ENCODE results near the gene HTR5A. TPM values are rescaled to one million over a fixed set of nuclear protein-coding genes. Genes with fewer than 3 reads are reported as not detected.
"Not testable (repeated sequence)": the region's sequence is repeated elsewhere in the genome, so short reads cannot be mapped to it uniquely, and the experiment has no call there.

Gene HTR5A
- not detected in 2 replicates for total RNA-seq

DNA sequence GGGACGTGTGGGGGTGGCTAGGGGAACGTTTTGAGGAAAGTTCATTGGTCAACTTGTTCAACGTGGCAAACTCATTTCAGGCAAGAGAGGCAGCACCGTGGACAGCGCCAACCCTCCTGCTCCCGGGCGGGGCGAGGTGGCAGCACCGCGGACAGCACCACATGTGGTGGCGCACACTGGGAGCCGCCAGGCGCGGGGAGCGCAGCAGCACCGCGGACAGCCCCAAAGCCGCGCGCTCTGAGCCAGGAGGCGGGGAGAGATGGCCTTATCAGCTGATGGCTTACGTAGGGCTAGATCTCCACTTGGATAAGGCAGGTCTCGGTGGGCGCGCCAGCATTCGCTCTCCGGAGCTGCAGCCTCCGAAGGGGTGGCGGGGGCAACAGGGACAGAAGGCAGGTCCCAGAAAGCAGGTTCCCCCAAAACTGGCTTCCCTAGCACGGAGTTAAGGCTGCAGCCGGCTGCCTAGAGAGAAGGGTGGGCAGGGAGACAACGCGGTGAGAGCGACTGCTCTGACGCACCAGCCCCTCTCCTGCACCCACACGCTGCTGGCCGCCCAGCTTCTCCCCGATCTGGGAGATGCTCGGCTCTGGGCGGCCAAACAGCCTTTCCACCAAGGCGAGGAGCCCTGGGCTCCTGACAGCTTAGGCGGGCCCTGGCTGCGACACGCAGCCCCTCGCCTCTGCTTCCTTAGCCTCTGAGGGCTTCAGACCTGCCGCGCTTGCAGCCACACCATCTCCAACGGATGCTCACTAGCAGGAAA lies at the start of gene HTR5A:
Gene HTR5A, plus strand, starts transcription at position 333 of the 760 bp plus-strand sequence. CDS start 576 bp downstream, outside the sequence.
- no peaks in the 10 kb centered on the region for H3K4me1 Mint-ChIP-seq (ENCODE audit: low read depth)
- H3K9me3 Mint-ChIP-seq: no peaks in the 10 kb centered on the region
- H3K27me3 Mint-ChIP-seq (ENCODE audit: insufficient read depth): peaks cover 14% of the 10 kb centered on the region
- H3K4me3 Mint-ChIP-seq: no peak within 1 kb of the TSS
- intact Hi-C loops (cut with micrococcal nuclease): loop anchor here (1.0 to 2.0 kb wide), 5 partner anchors 67 to 275 kb away; partner anchors contain the start of gene PAXIP1
- H3K27ac Mint-ChIP-seq: no peak within 1 kb of the TSS
- DNase-seq (ENCODE audit: low spot score): peak; percentile 75
- no peaks in the 10 kb centered on the region for H3K36me3 Mint-ChIP-seq (ENCODE audit: low read depth)

DNA sequence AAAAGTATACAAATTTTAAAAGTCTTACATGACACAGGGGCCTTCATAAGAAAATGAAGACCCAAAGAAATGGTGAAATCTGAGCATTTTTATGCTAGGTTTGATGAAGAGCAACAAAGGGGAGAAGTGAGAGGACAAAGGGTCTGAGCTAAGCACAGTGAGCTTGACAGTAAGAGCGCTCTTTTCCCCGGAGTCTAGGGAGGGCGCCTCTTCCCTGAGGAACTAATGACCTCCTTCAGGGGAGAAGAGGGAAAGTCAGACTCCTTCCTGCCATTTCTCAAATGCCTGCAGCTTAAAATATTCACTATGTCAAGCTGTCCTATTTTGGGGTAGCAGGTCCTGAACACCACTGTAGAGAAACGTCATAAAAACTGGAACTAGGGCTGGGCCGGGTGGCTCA lies 49.1 kb upstream of the HTR5A start:
- intact Hi-C loops (cut with micrococcal nuclease): no loop called here
- H3K27ac Mint-ChIP-seq: no peak overlapping the region

DNA sequence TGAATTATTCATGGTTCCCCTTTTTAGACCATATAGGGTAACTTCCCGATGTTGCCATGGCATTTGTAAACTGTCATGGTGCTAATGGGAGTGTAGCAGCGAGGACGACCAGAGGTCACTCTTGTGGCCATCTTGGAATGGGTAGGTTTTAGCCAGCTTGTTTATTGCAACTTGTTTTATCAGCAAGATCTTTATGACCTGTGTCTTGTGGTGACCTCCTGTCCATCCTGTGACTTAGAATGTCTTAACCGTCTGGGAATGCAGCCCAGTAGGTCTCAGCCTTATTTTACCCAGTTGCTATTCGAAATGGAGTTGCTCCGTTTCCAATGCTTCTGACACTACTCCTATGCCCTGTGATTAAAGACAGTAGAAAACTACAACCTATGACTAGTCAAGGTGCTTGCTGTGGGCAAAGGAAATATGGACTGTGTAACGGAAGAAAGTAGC lies 48.4 kb upstream of the HTR5A start:
- intact Hi-C loops (cut with micrococcal nuclease): no loop called here

More for the DNA sequence above, 49.1 kb upstream of the HTR5A start:
- no peak for DNase-seq (ENCODE audit: low spot score)
- Mint-ChIP-seq H3K4me1 (ENCODE audit: low read depth) (no peaks in the 10 kb centered on the region), H3K4me3 (no peak overlapping the region), H3K36me3 (ENCODE audit: low read depth) (no peaks in the 10 kb centered on the region), H3K27me3 (ENCODE audit: insufficient read depth) (peaks cover 10% of the 10 kb centered on the region), H3K9me3 (no peaks in the 10 kb centered on the region)

DNA sequence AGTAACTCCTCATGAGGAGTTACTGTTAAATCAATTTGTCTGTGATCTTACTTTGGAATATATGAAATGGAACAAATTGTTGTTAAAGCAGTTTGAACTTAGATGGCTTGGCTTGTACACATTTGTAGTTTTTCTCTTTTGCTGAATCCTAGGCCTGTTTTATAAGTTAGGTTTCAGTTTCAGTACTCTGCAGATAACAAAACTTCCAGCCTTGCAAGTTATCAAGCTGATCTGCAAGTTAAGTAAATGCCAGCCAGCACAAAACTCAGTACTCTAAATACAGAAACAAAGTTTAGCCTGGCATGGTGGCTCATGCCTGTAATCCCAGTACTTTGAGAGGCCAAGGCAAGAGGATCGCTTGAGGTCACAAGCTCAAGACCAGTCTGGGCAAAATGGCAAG lies 42.2 kb upstream of the HTR5A start:
- peaks cover 8% of the 10 kb centered on the region for H3K4me1 Mint-ChIP-seq (ENCODE audit: low read depth)

More for the DNA sequence above, 48.4 kb upstream of the HTR5A start:
- H3K9me3 Mint-ChIP-seq: no peaks in the 10 kb centered on the region
- peaks cover 10% of the 10 kb centered on the region for H3K27me3 Mint-ChIP-seq (ENCODE audit: insufficient read depth)
- no peak overlapping the region for H3K4me3 Mint-ChIP-seq
- H3K36me3 Mint-ChIP-seq (ENCODE audit: low read depth): no peaks in the 10 kb centered on the region
- H3K27ac Mint-ChIP-seq: no peak overlapping the region
- no peaks in the 10 kb centered on the region for H3K4me1 Mint-ChIP-seq (ENCODE audit: low read depth)
- no peak for DNase-seq (ENCODE audit: low spot score)

DNA sequence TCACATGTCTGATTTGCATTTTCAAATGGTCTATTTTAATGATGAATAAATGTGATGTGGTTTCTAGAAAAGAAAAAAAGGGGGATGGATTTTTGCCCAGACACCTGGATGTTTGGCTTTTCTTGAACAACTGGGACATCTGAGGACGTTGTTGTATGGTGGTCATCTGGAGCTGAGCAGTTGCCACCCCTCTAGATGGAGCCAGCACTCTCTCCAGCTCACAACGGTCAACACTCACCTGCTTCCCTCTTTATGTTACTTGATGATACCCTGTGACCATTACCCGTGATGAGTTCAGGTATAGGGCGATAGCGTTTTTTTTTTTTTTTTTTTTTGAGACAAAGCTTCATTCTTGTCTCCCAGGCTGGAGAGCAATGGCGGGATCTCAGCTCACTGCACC lies 37.1 kb upstream of the HTR5A start:
- H3K27ac Mint-ChIP-seq: no peak overlapping the region

More for the DNA sequence above, 42.2 kb upstream of the HTR5A start:
- H3K9me3 Mint-ChIP-seq: no peaks in the 10 kb centered on the region
- peaks cover 17% of the 10 kb centered on the region for H3K27me3 Mint-ChIP-seq (ENCODE audit: insufficient read depth)
- no peaks in the 10 kb centered on the region for H3K36me3 Mint-ChIP-seq (ENCODE audit: low read depth)
- DNase-seq (ENCODE audit: low spot score): no peak
- intact Hi-C loops (cut with micrococcal nuclease): no loop called here
- no peak overlapping the region for H3K4me3 Mint-ChIP-seq
- H3K27ac Mint-ChIP-seq: no peak overlapping the region

DNA sequence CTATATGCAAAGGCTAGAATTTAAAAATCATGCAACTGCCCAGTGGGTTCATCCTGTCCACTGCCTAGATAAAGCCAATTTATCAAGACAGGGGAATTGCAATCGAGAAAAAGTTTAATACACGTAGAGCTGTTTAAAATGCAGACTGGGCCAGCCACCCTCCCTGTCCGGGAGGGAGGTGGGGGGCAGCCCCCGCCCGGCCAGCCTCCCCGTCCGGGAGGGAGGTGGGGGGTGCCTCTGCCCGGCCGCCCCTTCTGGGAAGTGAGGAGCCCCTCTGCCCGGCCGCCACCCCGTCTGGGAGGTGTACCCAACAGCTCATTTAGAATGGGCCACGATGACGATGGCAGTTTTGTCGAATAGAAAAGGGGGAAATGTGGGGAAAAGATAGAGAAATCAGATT lies 35.6 kb upstream of the HTR5A start:
- H3K4me1 Mint-ChIP-seq (ENCODE audit: low read depth); H3K4me3 Mint-ChIP-seq; H3K36me3 Mint-ChIP-seq (ENCODE audit: low read depth); H3K27ac Mint-ChIP-seq; H3K9me3 Mint-ChIP-seq; intact Hi-C loops (cut with micrococcal nuclease); DNase-seq (ENCODE audit: low spot score): not testable (repeated sequence)
- H3K27me3 Mint-ChIP-seq (ENCODE audit: insufficient read depth): peaks cover 11% of the 10 kb centered on the region

More for the DNA sequence above, 37.1 kb upstream of the HTR5A start:
- no peaks in the 10 kb centered on the region for H3K36me3 Mint-ChIP-seq (ENCODE audit: low read depth)
- intact Hi-C loops (cut with micrococcal nuclease): no loop called here
- no peak overlapping the region for H3K4me3 Mint-ChIP-seq
- DNase-seq (ENCODE audit: low spot score): no peak
- no peaks in the 10 kb centered on the region for H3K9me3 Mint-ChIP-seq
- H3K4me1 Mint-ChIP-seq (ENCODE audit: low read depth): peaks cover under 1% of the 10 kb centered on the region
- peaks cover 11% of the 10 kb centered on the region for H3K27me3 Mint-ChIP-seq (ENCODE audit: insufficient read depth)

DNA sequence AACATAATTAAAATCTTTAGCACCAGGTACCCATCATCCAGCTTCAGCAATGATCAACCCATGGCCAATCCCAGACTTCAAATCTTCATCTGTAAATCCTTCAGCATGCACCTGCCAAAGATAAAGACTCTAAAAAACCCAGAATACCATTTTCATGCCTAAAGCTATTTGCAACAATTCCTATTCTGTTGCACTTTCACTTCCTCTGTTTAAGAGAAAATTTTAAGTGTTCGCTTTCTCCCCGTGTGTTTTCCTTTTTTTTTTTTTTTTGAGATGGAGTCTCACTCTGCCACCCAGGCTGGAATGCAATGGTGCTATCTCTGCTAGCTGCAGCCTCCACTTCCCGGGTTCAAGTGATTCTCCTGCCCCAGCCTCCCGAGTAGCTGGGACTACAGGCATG lies 31.8 kb upstream of the HTR5A start:
- DNase-seq (ENCODE audit: low spot score): no peak
- no peaks in the 10 kb centered on the region for H3K4me1 Mint-ChIP-seq (ENCODE audit: low read depth)
- H3K27ac Mint-ChIP-seq: no peak overlapping the region
- H3K9me3 Mint-ChIP-seq: no peaks in the 10 kb centered on the region
- peaks cover 10% of the 10 kb centered on the region for H3K27me3 Mint-ChIP-seq (ENCODE audit: insufficient read depth)
- intact Hi-C loops (cut with micrococcal nuclease): no loop called here
- H3K4me3 Mint-ChIP-seq: no peak overlapping the region
- H3K36me3 Mint-ChIP-seq (ENCODE audit: low read depth): no peaks in the 10 kb centered on the region

DNA sequence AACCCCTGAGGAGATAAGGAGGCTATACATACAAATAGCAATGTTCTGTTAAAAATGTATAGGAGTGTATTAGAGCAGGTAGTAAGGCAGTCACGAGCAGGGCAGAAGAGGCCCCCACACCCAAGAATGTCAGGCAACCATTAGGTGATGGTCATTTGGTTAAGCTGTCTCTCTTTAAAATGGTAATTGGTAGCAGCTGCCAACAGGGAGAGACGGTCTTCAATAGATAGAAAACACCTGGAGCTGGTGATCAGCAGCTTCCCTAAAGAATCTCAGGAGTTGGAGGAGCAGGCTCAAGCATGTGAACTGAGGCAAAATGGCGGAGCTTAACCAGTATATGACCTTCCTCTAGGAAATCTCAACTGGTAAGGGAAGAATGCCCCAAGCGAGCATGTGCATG lies 26.4 kb upstream of the HTR5A start:
- Mint-ChIP-seq H3K27me3 (ENCODE audit: insufficient read depth) (peaks cover 10% of the 10 kb centered on the region), H3K27ac (no peak overlapping the region), H3K4me3 (no peak overlapping the region), H3K36me3 (ENCODE audit: low read depth) (no peaks in the 10 kb centered on the region), H3K9me3 (no peaks in the 10 kb centered on the region), H3K4me1 (ENCODE audit: low read depth) (no peaks in the 10 kb centered on the region)
- intact Hi-C loops (cut with micrococcal nuclease): no loop called here
- DNase-seq (ENCODE audit: low spot score): no peak

DNA sequence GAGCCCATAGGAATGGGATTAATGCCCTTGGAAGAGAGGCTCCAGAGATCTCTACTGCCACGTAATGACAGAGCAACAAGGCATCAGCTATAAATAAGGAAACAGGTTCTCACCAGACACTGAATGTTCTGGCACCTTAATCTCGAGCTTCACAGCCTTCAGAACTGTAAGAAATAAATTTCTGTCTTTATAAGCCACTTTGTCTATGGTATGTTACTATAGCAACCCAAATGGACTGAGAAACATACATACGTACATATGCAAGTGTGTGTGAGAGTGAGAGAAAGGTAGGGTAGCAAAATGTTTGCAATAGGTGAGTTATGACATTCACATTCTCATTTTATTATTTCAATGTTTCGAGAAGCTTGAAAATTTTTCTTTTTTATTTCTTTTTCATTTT lies 22.1 kb upstream of the HTR5A start:
- H3K36me3 Mint-ChIP-seq (ENCODE audit: low read depth): no peaks in the 10 kb centered on the region
- no peaks in the 10 kb centered on the region for H3K4me1 Mint-ChIP-seq (ENCODE audit: low read depth)
- no peak overlapping the region for H3K27ac Mint-ChIP-seq
- H3K27me3 Mint-ChIP-seq (ENCODE audit: insufficient read depth): peaks cover 9% of the 10 kb centered on the region
- intact Hi-C loops (cut with micrococcal nuclease): no loop called here
- DNase-seq (ENCODE audit: low spot score): no peak
- H3K9me3 Mint-ChIP-seq: no peaks in the 10 kb centered on the region
- no peak overlapping the region for H3K4me3 Mint-ChIP-seq

DNA sequence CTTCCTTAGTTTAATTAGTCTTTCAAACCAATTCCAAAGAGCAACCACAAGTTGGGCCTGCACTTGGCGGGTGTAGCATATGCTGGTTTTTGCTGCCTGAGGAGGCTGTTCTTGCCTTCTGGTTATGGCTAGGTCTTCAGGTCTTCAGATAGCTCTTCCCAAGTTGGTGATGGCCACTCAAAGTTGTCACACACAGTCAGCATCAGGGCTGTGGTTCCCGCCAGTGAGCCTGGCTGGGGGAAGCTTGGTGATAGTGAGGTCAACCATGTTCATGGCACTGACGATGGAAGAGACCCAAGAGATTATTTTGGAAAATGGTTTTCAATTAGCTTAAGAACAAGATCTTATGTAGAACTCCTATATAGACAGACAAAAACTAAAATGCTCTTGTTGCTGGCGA lies 18.8 kb upstream of the HTR5A start:
- intact Hi-C loops (cut with micrococcal nuclease): no loop called here
- Mint-ChIP-seq H3K27me3 (ENCODE audit: insufficient read depth) (peaks cover 9% of the 10 kb centered on the region), H3K36me3 (ENCODE audit: low read depth) (no peaks in the 10 kb centered on the region), H3K4me3 (no peak overlapping the region), H3K9me3 (no peaks in the 10 kb centered on the region), H3K4me1 (ENCODE audit: low read depth) (no peaks in the 10 kb centered on the region), H3K27ac (no peak overlapping the region)
- no peak for DNase-seq (ENCODE audit: low spot score)

DNA sequence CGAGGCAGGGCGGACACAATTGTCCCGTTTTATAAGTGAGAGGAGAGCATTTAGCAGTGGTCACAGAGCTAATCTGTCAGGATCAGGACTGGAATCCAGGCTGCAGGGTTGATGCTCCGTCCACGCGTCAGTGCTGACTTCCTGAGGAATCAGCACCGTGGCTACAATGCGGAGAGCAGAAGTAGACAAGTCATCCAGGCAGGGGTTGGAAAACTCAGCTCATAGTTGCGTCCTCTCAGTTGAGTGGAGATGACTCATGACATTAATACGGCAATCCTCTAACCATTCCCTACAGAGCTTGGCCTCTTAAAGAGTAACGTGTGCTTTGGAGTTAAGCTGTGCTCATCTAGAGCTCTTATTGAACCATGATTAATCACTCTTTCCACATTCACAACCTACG lies 17.1 kb upstream of the HTR5A start:
- no peak overlapping the region for H3K4me3 Mint-ChIP-seq
- intact Hi-C loops (cut with micrococcal nuclease): no loop called here
- peaks cover 9% of the 10 kb centered on the region for H3K27me3 Mint-ChIP-seq (ENCODE audit: insufficient read depth)
- H3K9me3 Mint-ChIP-seq: no peaks in the 10 kb centered on the region
- H3K4me1 Mint-ChIP-seq (ENCODE audit: low read depth): no peaks in the 10 kb centered on the region
- DNase-seq (ENCODE audit: low spot score): no peak
- no peaks in the 10 kb centered on the region for H3K36me3 Mint-ChIP-seq (ENCODE audit: low read depth)
- H3K27ac Mint-ChIP-seq: no peak overlapping the region

DNA sequence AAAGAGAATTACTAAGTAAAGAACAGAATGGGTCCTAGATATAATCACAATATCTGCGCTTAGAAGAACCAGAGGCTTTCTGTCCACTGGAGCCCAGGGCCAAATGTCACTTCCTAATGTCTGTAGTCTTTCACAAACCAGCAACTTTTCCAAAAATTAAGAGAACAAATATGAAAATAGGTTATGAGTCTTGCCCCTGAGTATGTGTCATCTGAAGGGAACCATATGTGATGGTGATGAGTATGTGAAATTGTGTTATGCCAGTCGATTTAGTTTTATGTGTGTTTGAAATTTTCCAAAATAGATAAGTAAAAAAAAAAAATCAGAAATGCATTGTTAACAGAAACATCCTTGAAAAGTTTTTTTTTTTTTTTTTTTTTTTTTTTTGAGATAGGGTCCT lies 15.4 kb upstream of the HTR5A start:
- no peak for DNase-seq (ENCODE audit: low spot score)
- Mint-ChIP-seq H3K4me1 (ENCODE audit: low read depth) (no peaks in the 10 kb centered on the region), H3K27ac (no peak overlapping the region), H3K4me3 (no peak overlapping the region), H3K9me3 (no peaks in the 10 kb centered on the region), H3K27me3 (ENCODE audit: insufficient read depth) (peaks cover 1% of the 10 kb centered on the region), H3K36me3 (ENCODE audit: low read depth) (no peaks in the 10 kb centered on the region)
- intact Hi-C loops (cut with micrococcal nuclease): no loop called here

DNA sequence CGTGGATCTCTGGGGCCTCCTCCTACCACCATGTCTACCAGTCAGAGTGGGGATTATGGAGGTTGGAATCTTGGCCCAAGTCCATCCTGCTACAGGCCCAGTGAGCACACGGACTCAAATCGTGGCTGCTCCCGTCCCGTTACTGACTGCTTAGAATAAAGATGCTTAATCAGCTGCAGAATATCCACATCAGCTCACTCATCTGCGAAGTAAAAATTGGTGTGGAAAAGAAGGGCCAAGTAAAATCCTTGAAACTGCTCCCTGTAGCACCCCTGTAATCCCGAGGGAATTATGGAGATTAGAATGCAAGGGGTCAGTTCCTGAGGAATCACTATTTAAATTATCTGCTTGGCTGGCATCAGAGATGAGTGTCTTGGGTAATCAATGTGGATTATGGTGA lies 13.0 kb upstream of the HTR5A start:
- peaks cover 3% of the 10 kb centered on the region for H3K27me3 Mint-ChIP-seq (ENCODE audit: insufficient read depth)
- no peak overlapping the region for H3K4me3 Mint-ChIP-seq
- H3K4me1 Mint-ChIP-seq (ENCODE audit: low read depth): no peaks in the 10 kb centered on the region
- no peaks in the 10 kb centered on the region for H3K9me3 Mint-ChIP-seq
- no peak for DNase-seq (ENCODE audit: low spot score)
- intact Hi-C loops (cut with micrococcal nuclease): no loop called here
- H3K36me3 Mint-ChIP-seq (ENCODE audit: low read depth): no peaks in the 10 kb centered on the region
- no peak overlapping the region for H3K27ac Mint-ChIP-seq
